Lower leg skin (tissue), 3 donors: ENCODE measurements around the gene FMO4.
"Not testable (repeated sequence)": the region's sequence is repeated elsewhere in the genome, so short reads cannot be mapped to it uniquely, and the experiment has no call there.

ENCODE experiments used
- POLR2A ChIP-seq, 2 donors: fragments of 450-650 bp; IDR thresholded peaks; one replicate each; pipeline ENCODE4 v1.6.1; 2016 to 2017; ENCODE audit warnings: antibody characterized with exemption in 2 of 2, mild to moderate bottlenecking in 1 of 2, moderate library complexity in 1 of 2
- TF ChIP-seq, protein P1 (sequence below), 3 donors: fragments of 450-650 bp; IDR thresholded peaks; one replicate each; pipeline ENCODE4 v1.5.1; 2016; ENCODE audit warnings: antibody characterized with exemption in 3 of 3, mild to moderate bottlenecking in 3 of 3, moderate library complexity in 2 of 3

- TF ChIP-seq POLR2A (IDR thresholded peaks at IDR 0.05), result not testable (repeated sequence)
- TF ChIP-seq, protein P1, sequence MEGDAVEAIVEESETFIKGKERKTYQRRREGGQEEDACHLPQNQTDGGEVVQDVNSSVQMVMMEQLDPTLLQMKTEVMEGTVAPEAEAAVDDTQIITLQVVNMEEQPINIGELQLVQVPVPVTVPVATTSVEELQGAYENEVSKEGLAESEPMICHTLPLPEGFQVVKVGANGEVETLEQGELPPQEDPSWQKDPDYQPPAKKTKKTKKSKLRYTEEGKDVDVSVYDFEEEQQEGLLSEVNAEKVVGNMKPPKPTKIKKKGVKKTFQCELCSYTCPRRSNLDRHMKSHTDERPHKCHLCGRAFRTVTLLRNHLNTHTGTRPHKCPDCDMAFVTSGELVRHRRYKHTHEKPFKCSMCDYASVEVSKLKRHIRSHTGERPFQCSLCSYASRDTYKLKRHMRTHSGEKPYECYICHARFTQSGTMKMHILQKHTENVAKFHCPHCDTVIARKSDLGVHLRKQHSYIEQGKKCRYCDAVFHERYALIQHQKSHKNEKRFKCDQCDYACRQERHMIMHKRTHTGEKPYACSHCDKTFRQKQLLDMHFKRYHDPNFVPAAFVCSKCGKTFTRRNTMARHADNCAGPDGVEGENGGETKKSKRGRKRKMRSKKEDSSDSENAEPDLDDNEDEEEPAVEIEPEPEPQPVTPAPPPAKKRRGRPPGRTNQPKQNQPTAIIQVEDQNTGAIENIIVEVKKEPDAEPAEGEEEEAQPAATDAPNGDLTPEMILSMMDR (IDR thresholded peaks at IDR 0.05), result not testable (repeated sequence)
Observed at GRCh38 chr1:171339345-171339744, 25.4 kb downstream of the FMO4 start.
